ENCODE measurements around the gene MYO1G. TPM values are rescaled to one million over a fixed set of nuclear protein-coding genes. Genes with fewer than 3 reads are reported as not detected.
A peak's percentile ranks its signal among the peaks of the same experiment; 100 is the strongest.

Gene MYO1G
- polyA plus RNA-seq, 1 of the 3 experiments (the other 2 are of a cell fraction): 0.05 TPM

- WGBS (ENCODE audit: low lambda C conversion rate): 55% methylated on average over 2 of the region's 2 CpGs
- CTCF ChIA-PET: interaction anchor here (0.6 to 3.1 kb wide), 9 partner anchors 13 to 134 kb away, joined by 3 to 12 read pairs (median 6); partner anchors contain the start of gene TBRG4
These were observed 23.0 kb upstream of the MYO1G start for GRCh38 chr7:45001826-45002225.

More at GRCh38 chr7:45001826-45002225, 23.0 kb upstream of the MYO1G start:
- Histone ChIP-seq H2AFZ (ENCODE audit: low read depth) (no peak overlapping the region), H3K4me1 (ENCODE audit: control insufficient read depth in 1 of 2, insufficient read depth in 2 of 2, low read depth in 1 of 2, low read length in 1 of 2) (peaks cover 0 to 10% of the 10 kb centered on the region in 2 experiments; a peak in 3 of 4 replicates), H3K9me2 (no peaks in the 10 kb centered on the region), H3K27me3 (ENCODE audit: insufficient read depth) (no peaks in the 10 kb centered on the region), H3K36me3 (replicated peaks in 1 of 2; ENCODE audit: control insufficient read depth in 1 of 2, insufficient read depth in 2 of 2, low read length in 1 of 2) (no peaks in the 10 kb centered on the region), H4K20me1 (ENCODE audit: insufficient read depth) (peaks cover 45% of the 10 kb centered on the region), H3K4me3 (ENCODE audit: low read depth in 2 of 2, low read length in 1 of 2) (peak overlapping the region in 1 of 2 experiments; percentile 88; a peak in 2 of 4 replicates), H3F3A (replicated peaks; ENCODE audit: insufficient read depth) (peaks cover 5% of the 10 kb centered on the region), H3K27ac (ENCODE audit: low read depth in 2 of 2, low read length in 1 of 2) (peak overlapping the region in 1 of 2 experiments; percentile 74; a peak in 1 of 4 replicates), H3K4me2 (peak overlapping the region; percentile 78), H3K79me2 (ENCODE audit: insufficient read depth) (peaks cover 65% of the 10 kb centered on the region), H3K9ac (peak overlapping the region; percentile 85; the same call in 1 of the 2 replicates), H3K9me3 (no peaks in the 10 kb centered on the region)
- POLR2A ChIA-PET: interaction anchor here (1.1 to 3.3 kb wide), 8 partner anchors 13 to 117 kb away, joined by 3 to 28 read pairs (median 4); partner anchors contain the start of genes PURB and TBRG4
- DNase-seq: no peak
- no peak for TF ChIP-seq ZBTB33 (IDR thresholded peaks at IDR 0.05; ENCODE audit: borderline replicate concordance, low read depth)
- no peak for TF ChIP-seq MEF2A (IDR thresholded peaks at IDR 0.05; ENCODE audit: borderline replicate concordance, low read depth)
- TF ChIP-seq FOXM1 (IDR thresholded peaks at IDR 0.05; ENCODE audit: low read depth): no peak
- no peak for TF ChIP-seq PBX3 (IDR thresholded peaks at IDR 0.05)
- TF ChIP-seq SMC3 (IDR thresholded peaks at IDR 0.05; ENCODE audit: low read depth, low read length): no peak
- TF ChIP-seq RCOR1 (IDR thresholded peaks at IDR 0.05; ENCODE audit: low read length): no peak
- no peak for TF ChIP-seq IRF3 (IDR thresholded peaks at IDR 0.05; ENCODE audit: low read depth, low read length)
- TF ChIP-seq TAF1 (IDR thresholded peaks at IDR 0.05; ENCODE audit: borderline replicate concordance, low read depth, low read length): no peak
- TF ChIP-seq CHD2 (IDR thresholded peaks at IDR 0.05; ENCODE audit: low read length, partially characterized antibody): no peak
- no peak for TF ChIP-seq GATA2 (CRISPR knock-in tag; IDR thresholded peaks at IDR 0.05)
- no peak for TF ChIP-seq RFX5 (IDR thresholded peaks at IDR 0.05; ENCODE audit: low read length)
- no peak for TF ChIP-seq POLR2AphosphoS5 (IDR thresholded peaks at IDR 0.05; ENCODE audit: low read depth, low read length)
- TF ChIP-seq TEAD4 (IDR thresholded peaks at IDR 0.05; ENCODE audit: borderline replicate concordance, insufficient read depth): no peak
- no peak for TF ChIP-seq USF1 (IDR thresholded peaks at IDR 0.05; ENCODE audit: borderline replicate concordance, low read depth)
- TF ChIP-seq MAX (IDR thresholded peaks at IDR 0.05; ENCODE audit: low read depth): no peak
- TF ChIP-seq USF2 (IDR thresholded peaks at IDR 0.05; ENCODE audit: borderline replicate concordance, low read depth, low read length): no peak
- no peak for TF ChIP-seq RXRA (IDR thresholded peaks at IDR 0.05; ENCODE audit: borderline replicate concordance, low read depth)
- TF ChIP-seq JUND (IDR thresholded peaks at IDR 0.05): no peak
- TF ChIP-seq FOXJ3 (CRISPR knock-in tag; IDR thresholded peaks at IDR 0.05): no peak
